Measurements from ENCODE around the gene ZBTB46. TPM values are rescaled to one million over a fixed set of nuclear protein-coding genes. Genes with fewer than 3 reads are reported as not detected.

Gene ZBTB46
- total RNA-seq, 1 donor from 2014 or later, result 42.1 TPM

GRCh38 chr20:63706027-63706695 lies 124.9 kb downstream of the ZBTB46 start:
- no peak overlapping the region for H3K27ac Mint-ChIP-seq (ENCODE audit: unreplicated experiment)
- peaks cover 15% of the 10 kb centered on the region for H3K4me1 Mint-ChIP-seq (ENCODE audit: unreplicated experiment)
- DNase-seq (ENCODE audit: low spot score), result no peak
- peaks cover 12% of the 10 kb centered on the region for H3K27me3 Mint-ChIP-seq (ENCODE audit: unreplicated experiment)
- H3K36me3 Mint-ChIP-seq (ENCODE audit: low read depth, unreplicated experiment), result peaks cover 28% of the 10 kb centered on the region
- no peak for TF ChIP-seq CTCF (IDR thresholded peaks at IDR 0.05; ENCODE audit: unreplicated experiment)
- H3K4me3 Mint-ChIP-seq (ENCODE audit: unreplicated experiment), result peak overlapping the region; percentile 89
- H3K9me3 Mint-ChIP-seq (ENCODE audit: unreplicated experiment), result no peaks in the 10 kb centered on the region

DNA sequence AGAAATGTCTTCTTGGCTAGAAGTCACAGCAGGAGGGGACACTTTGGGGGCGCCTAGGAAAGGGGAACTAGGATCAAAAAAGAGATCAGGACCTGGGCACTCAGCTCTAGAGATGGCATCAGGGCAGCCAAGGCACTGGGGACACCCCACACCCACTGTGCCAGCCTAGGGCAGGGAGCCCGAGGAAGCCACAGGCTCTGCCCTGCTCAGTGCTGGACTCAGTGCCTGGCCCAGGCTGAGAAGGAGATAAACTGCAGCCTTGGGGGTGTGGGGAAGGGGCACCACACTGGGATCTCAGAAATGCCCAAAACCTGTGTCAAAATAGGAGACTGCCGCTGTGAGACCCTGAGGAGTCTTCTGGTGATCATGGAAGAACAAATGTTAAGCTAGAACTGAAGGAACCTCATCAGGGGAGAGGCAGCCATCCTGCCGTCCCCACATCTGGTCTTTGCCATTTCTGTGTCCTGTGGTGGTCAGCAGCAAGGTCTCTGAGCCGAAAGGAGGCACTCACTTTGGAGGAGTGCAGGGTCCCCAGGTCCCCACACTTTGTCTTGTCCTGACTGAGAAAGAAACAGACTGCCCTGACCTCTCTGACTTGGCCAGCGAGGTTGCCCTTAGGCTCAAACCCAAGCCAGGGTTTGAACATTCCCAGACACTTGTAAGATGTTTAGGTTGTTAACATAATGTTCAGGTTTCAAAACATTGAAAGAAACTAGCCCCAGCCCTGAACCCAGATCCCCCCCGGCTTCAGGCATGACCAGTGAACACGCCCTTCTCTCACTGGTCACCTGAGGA lies 125.6 kb downstream of the ZBTB46 start:
- H3K9me3 Mint-ChIP-seq (ENCODE audit: unreplicated experiment), result no peaks in the 10 kb centered on the region
- DNase-seq (ENCODE audit: low spot score), result no peak
- no peak for TF ChIP-seq CTCF (IDR thresholded peaks at IDR 0.05; ENCODE audit: unreplicated experiment)
- peaks cover 13% of the 10 kb centered on the region for H3K4me1 Mint-ChIP-seq (ENCODE audit: unreplicated experiment)
- H3K27ac Mint-ChIP-seq (ENCODE audit: unreplicated experiment), result peak overlapping the region; percentile 24
- peaks cover 21% of the 10 kb centered on the region for H3K36me3 Mint-ChIP-seq (ENCODE audit: low read depth, unreplicated experiment)
- H3K4me3 Mint-ChIP-seq (ENCODE audit: unreplicated experiment), result peak overlapping the region; percentile 81
- peaks cover 14% of the 10 kb centered on the region for H3K27me3 Mint-ChIP-seq (ENCODE audit: unreplicated experiment)

- peaks cover 13% of the 10 kb centered on the region for H3K4me1 Mint-ChIP-seq (ENCODE audit: unreplicated experiment)
- no peak overlapping the region for H3K27ac Mint-ChIP-seq (ENCODE audit: unreplicated experiment)
- H3K27me3 Mint-ChIP-seq (ENCODE audit: unreplicated experiment), result peaks cover 17% of the 10 kb centered on the region
- no peaks in the 10 kb centered on the region for H3K9me3 Mint-ChIP-seq (ENCODE audit: unreplicated experiment)
- no peak for DNase-seq (ENCODE audit: low spot score)
- peaks cover 19% of the 10 kb centered on the region for H3K36me3 Mint-ChIP-seq (ENCODE audit: low read depth, unreplicated experiment)
- TF ChIP-seq CTCF (IDR thresholded peaks at IDR 0.05; ENCODE audit: unreplicated experiment), result no peak
- H3K4me3 Mint-ChIP-seq (ENCODE audit: unreplicated experiment), result peak overlapping the region; percentile 81
These were observed 126.3 kb downstream of the ZBTB46 start for GRCh38 chr20:63704749-63705117.

DNA sequence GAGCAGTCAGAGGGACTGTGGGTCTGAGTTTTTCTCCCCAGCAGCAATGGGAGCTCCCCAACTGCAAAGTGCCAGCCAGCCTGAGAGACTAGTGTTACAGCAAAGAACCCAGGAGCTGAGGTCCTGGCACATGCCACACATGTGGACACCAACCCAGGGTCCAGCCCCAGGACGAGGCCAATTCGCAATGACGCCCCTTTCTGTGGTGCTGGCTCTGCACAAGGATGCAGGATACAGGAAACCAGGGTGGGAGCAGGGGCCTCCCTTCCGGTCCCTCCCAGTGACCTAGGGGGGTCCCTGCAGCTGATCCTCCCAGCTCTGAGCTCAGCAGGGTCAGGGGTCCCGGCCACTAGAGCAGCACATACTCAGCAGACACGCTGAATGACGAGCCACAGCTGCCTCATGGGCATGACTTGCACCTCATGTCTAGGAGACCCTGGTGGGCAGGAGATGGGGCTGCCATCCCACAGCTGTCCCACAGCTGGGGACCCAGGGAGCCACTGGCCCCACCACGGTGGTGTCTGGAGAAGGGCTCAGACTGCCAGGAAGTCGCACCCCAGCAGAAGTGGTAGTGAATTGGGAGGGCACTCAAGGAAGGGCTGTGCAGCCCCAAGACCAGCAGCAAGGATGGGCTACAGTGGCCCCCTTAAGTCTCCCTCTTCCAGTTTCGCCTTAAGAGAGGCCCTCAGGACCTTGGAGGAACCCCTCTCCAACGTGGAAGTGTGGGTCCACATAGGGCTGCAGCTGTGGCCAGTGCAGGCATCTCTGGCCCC lies 126.9 kb downstream of the ZBTB46 start:
- no peak for TF ChIP-seq CTCF (IDR thresholded peaks at IDR 0.05; ENCODE audit: unreplicated experiment)
- Mint-ChIP-seq H3K4me1 (ENCODE audit: unreplicated experiment) (peaks cover 13% of the 10 kb centered on the region), H3K36me3 (ENCODE audit: low read depth, unreplicated experiment) (peaks cover 19% of the 10 kb centered on the region), H3K27me3 (ENCODE audit: unreplicated experiment) (peaks cover 16% of the 10 kb centered on the region), H3K27ac (ENCODE audit: unreplicated experiment) (no peak overlapping the region), H3K4me3 (ENCODE audit: unreplicated experiment) (no peak overlapping the region), H3K9me3 (ENCODE audit: unreplicated experiment) (no peaks in the 10 kb centered on the region)
- DNase-seq (ENCODE audit: low spot score), result no peak

Measured in endothelial cell (in vitro differentiated cells).